Measurements from ENCODE around the gene FREM3. TPM values are rescaled to one million over a fixed set of nuclear protein-coding genes. Genes with fewer than 3 reads are reported as not detected.

Gene FREM3
- total RNA-seq, 1 experiment from 2014 or later: 0.15 TPM

- ChIA-PET POLR2A (no interaction called here), CTCF (no interaction called here)
- Mint-ChIP-seq H3K9me3 (no peaks in the 10 kb centered on the region; the same call in none of the 2 replicates), H3K36me3 (no peaks in the 10 kb centered on the region), H3K4me1 (no peaks in the 10 kb centered on the region), H3K4me3 (no peak overlapping the region), H3K27me3 (ENCODE audit: low read depth) (no peaks in the 10 kb centered on the region), H3K27ac (no peak overlapping the region)
- ATAC-seq (no peak), DNase-seq (ENCODE audit: low spot score) (no peak)
- TF ChIP-seq SMAD4 (CRISPR knock-in tag; IDR thresholded peaks at IDR 0.05) (no peak), FOXP4 (CRISPR knock-in tag; IDR thresholded peaks at IDR 0.05) (no peak), MAX (CRISPR knock-in tag; IDR thresholded peaks at IDR 0.05) (no peak), TCF7 (CRISPR knock-in tag; IDR thresholded peaks at IDR 0.05; ENCODE audit: low read depth) (no peak), ZNF138 (CRISPR knock-in tag; conservative IDR thresholded peaks at IDR 0.05) (no peak), FOXK1 (CRISPR knock-in tag; IDR thresholded peaks at IDR 0.05) (no peak), GTF2I (CRISPR knock-in tag; conservative IDR thresholded peaks at IDR 0.05) (no peak)
Measured at GRCh38 chr4:143728166-143728565, 27.7 kb upstream of the FREM3 start.

DNA sequence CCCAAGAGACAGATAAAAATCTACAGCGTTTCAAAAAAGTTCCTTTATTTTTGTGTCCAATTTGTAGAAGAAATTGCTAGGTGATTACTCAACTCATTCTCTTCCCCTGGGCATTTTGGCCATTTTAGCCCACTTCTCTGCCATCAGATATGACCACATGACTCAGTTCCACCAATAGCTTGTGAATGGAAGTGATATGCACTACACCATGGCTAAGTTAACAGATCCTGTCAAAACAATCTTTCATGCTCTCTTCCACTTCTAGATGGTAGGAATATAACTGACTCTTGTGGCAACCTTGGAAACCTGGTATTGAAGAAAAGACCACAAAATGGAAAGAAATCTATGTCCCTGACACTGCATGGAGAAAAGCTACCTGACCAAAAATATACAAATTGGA is 26.2 kb upstream of the FREM3 start:
- no peaks in the 10 kb centered on the region for H3K4me1 Mint-ChIP-seq
- H3K27me3 Mint-ChIP-seq (ENCODE audit: low read depth): no peaks in the 10 kb centered on the region
- H3K9me3 Mint-ChIP-seq: no peaks in the 10 kb centered on the region
- H3K36me3 Mint-ChIP-seq: no peaks in the 10 kb centered on the region
- POLR2A ChIA-PET: no interaction called here
- CTCF ChIA-PET: no interaction called here
- TF ChIP-seq, protein P1, sequence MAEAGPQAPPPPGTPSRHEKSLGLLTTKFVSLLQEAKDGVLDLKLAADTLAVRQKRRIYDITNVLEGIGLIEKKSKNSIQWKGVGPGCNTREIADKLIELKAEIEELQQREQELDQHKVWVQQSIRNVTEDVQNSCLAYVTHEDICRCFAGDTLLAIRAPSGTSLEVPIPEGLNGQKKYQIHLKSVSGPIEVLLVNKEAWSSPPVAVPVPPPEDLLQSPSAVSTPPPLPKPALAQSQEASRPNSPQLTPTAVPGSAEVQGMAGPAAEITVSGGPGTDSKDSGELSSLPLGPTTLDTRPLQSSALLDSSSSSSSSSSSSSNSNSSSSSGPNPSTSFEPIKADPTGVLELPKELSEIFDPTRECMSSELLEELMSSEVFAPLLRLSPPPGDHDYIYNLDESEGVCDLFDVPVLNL (CRISPR knock-in tag; IDR thresholded peaks at IDR 0.05; ENCODE audit: borderline replicate concordance, low read depth): no peak
- TF ChIP-seq ETV6 (CRISPR knock-in tag; IDR thresholded peaks at IDR 0.05): no peak
- no peak for ATAC-seq
- DNase-seq (ENCODE audit: low spot score): no peak
- H3K27ac Mint-ChIP-seq: no peak overlapping the region
- no peak overlapping the region for H3K4me3 Mint-ChIP-seq

GRCh38 chr4:143721317-143721716 is 20.8 kb upstream of the FREM3 start:
- Mint-ChIP-seq H3K27ac (no peak overlapping the region), H3K36me3 (no peaks in the 10 kb centered on the region; the same call in 1 of the 2 replicates), H3K27me3 (ENCODE audit: low read depth) (no peaks in the 10 kb centered on the region), H3K4me3 (no peak overlapping the region), H3K9me3 (no peaks in the 10 kb centered on the region; the same call in 1 of the 2 replicates), H3K4me1 (no peaks in the 10 kb centered on the region)
- POLR2A ChIA-PET: no interaction called here
- ATAC-seq (no peak), DNase-seq (ENCODE audit: low spot score) (no peak)
- CTCF ChIA-PET: no interaction called here
- no peak for TF ChIP-seq ZNF423 (CRISPR knock-in tag; IDR thresholded peaks at IDR 0.05)
- TF ChIP-seq SP1 (CRISPR knock-in tag; conservative IDR thresholded peaks at IDR 0.05): no peak
- TF ChIP-seq ZNF425 (CRISPR knock-in tag; conservative IDR thresholded peaks at IDR 0.05): no peak
- no peak for TF ChIP-seq ELF4 (CRISPR knock-in tag; IDR thresholded peaks at IDR 0.05; ENCODE audit: low read depth)
- TF ChIP-seq MYBL2 (CRISPR knock-in tag; IDR thresholded peaks at IDR 0.05): no peak
- TF ChIP-seq ERG (CRISPR knock-in tag; IDR thresholded peaks at IDR 0.05): no peak
- no peak for TF ChIP-seq SOX15 (CRISPR knock-in tag; IDR thresholded peaks at IDR 0.05)
- TF ChIP-seq, protein P2, sequence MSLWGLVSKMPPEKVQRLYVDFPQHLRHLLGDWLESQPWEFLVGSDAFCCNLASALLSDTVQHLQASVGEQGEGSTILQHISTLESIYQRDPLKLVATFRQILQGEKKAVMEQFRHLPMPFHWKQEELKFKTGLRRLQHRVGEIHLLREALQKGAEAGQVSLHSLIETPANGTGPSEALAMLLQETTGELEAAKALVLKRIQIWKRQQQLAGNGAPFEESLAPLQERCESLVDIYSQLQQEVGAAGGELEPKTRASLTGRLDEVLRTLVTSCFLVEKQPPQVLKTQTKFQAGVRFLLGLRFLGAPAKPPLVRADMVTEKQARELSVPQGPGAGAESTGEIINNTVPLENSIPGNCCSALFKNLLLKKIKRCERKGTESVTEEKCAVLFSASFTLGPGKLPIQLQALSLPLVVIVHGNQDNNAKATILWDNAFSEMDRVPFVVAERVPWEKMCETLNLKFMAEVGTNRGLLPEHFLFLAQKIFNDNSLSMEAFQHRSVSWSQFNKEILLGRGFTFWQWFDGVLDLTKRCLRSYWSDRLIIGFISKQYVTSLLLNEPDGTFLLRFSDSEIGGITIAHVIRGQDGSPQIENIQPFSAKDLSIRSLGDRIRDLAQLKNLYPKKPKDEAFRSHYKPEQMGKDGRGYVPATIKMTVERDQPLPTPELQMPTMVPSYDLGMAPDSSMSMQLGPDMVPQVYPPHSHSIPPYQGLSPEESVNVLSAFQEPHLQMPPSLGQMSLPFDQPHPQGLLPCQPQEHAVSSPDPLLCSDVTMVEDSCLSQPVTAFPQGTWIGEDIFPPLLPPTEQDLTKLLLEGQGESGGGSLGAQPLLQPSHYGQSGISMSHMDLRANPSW (CRISPR knock-in tag; conservative IDR thresholded peaks at IDR 0.05; ENCODE audit: low read depth): no peak
- TF ChIP-seq NFYB (CRISPR knock-in tag; conservative IDR thresholded peaks at IDR 0.05; ENCODE audit: low read depth): no peak
- TF ChIP-seq JAZF1 (CRISPR knock-in tag; IDR thresholded peaks at IDR 0.05): no peak
- TF ChIP-seq FOXP4 (CRISPR knock-in tag; IDR thresholded peaks at IDR 0.05): no peak
- TF ChIP-seq SMAD4 (CRISPR knock-in tag; IDR thresholded peaks at IDR 0.05): no peak
- TF ChIP-seq FOXJ3 (CRISPR knock-in tag; IDR thresholded peaks at IDR 0.05; ENCODE audit: borderline replicate concordance): no peak
